Superior temporal gyrus (tissue), 1 donor: ENCODE results near the gene SGMS2.
"Not testable (repeated sequence)": the region's sequence is repeated elsewhere in the genome, so short reads cannot be mapped to it uniquely, and the experiment has no call there.

Experiments
- DNase-seq: peaks from one replicate; pipeline ENCODE4 v3.0.0-alpha.2; 2016; ENCODE audit errors: extremely low spot score

Gene SGMS2

DNA sequence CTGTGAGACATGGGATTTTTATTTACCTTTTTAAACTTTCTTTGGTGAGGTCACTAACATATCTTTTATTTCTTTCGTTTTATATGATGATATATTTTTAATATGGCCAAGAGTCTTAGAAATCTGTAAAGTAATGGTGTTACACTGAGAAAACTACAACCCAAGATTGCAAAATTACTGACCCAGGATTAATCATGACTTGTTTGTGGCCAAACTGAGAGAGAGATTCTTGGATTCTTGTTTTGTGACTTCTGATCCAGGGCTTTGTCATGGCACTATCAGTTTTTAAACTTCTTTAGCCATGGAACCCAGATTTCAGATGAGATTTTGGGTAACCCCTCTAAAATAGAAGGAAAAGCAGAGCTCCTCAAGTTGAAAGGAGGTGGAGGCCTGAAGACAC, 42.0 kb downstream of the SGMS2 start:
- no peak for DNase-seq

- DNase-seq: no peak
These were observed 45.5 kb downstream of the SGMS2 start for GRCh38 chr4:107870236-107870635.

DNA sequence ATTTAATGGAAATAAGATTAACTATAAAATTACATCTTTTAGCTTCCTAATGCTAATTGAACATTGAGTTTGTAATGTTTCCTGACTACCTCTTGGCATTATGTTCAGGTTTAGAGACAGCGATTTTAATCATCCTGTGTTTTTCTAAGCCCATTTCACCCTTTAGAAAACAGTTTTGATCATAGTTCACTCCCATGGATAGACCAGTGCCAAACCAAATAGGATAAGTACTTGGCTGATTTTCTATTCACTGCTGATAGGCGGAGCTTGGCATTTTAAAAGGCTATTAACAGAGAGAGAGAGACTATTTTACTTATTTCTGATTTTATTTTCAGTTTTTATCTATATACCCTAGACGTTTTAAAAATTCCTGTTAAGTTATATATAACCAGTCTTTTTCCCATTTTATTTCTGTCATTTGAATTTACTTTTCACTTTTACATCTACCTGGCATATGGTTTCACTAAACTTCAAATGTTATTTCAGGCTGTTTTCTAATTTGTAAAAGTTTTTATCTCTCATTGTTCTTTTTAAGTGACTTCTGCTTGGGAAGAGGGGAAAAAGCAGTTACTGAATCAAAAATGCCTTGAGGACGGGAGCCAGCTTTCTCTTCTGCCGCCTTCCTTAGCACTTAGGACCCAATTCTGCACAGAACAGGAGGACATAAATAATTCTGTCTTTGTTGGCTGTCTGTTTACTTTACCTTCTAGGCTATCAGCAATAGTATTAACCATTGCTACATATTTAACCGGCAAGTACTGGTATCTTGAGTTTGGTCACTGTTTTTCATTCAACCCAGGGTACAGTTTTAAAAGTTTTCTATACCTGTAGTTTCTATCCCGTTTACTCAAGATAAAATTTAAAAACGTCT, 46.4 kb downstream of the SGMS2 start:
- no peak for DNase-seq

DNA sequence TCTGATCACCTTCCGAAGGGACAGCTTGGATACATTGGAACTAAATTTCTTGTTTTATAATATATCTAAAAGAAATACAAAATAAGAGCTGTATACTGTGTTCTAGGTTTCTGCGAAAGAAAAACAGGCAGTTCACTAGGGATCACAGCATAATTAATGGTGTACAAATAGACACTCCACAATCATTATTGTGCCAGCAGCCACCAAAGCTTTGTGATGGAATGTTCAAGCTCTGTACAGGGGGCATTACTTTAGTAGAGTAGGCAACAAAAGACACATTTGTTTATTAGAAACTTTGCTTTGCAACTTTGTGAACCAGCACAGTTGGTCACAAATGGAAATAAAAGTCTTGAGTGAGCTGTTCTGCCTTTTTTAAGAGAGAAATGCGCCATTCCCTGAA, 49.3 kb downstream of the SGMS2 start:
- no peak for DNase-seq

DNA sequence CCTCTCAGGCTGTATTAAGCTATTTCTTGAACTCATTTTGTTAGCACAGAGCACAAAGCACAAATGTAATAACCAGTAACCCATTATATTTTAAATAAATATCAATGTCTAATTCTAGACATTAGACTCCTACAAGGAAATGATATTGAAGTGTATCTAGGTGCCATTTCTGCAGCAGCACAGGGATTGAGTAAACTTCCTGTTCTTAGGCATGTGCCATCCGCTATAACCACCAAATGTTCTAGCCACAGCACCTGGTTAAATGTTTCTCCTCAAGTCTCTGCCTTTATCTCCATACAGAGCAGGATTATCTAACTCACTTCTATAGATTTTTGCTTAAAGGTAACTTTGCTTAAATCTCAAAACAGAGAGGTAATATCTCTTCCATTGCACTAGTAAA, 51.4 kb downstream of the SGMS2 start:
- no peak for DNase-seq

DNA sequence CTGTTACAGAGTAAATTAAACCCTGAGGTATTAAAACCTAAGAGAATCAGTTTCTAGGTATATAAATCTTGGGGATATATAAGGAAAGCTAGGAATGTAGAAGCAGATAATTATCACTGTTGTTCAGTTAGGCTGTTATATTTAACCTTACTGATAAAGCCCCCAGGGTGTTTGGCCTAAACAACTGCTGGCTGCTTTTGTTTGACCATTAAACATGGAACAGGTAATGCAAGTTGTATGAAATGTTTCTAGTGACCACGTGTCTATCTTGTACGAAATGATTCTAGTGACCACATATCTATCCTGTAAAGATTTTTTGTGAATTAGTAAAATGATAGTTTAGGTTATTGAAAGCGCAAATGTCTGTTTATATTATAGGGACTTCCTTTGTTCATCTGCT, 52.6 kb downstream of the SGMS2 start:
- no peak for DNase-seq

- no peak for DNase-seq
These were observed 61.1 kb downstream of the SGMS2 start for GRCh38 chr4:107885865-107886264.

DNA sequence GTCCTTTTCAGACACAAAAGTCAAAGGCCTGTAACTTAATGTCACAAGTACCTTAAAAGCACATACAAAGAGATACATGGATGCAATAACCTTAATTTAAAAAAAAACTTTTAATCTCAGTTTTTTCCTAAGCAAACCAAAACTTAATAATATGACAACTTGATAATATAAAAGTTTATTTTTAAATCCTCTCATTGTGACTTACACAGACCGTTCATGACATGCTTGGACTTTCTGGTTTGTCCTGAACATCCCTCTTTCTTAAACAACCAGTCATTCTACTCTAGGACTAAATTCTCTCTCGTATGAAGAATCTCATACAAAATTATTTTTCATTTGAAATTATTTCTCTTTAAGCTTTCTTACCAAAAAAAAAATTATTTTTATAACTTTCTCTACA, 63.5 kb downstream of the SGMS2 start:
- no peak for DNase-seq

- no peak for DNase-seq
These were observed 66.0 kb downstream of the SGMS2 start for GRCh38 chr4:107890779-107891178.

DNA sequence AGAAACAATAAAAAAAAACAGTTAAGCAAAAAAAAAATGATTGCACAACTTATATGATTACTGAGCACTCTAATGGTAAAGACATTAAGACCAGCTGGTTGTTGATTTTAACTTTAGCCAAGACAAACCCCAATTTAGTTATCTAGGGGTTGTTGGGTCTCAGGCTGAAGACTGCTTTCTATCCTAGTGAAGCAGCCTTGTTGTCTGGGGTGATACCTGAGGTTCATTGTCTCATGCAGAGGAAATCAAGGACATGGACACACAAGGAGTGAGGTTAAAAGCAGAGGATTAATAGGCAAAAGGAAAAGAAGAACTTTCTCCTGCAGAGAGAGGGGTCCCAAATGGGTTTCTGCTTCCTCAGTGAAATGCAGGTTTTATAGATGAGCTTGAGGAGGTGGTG, 66.6 kb downstream of the SGMS2 start:
- DNase-seq: no peak

GRCh38 chr4:107893171-107894137, 68.7 kb downstream of the SGMS2 start:
- no peak for DNase-seq

DNA sequence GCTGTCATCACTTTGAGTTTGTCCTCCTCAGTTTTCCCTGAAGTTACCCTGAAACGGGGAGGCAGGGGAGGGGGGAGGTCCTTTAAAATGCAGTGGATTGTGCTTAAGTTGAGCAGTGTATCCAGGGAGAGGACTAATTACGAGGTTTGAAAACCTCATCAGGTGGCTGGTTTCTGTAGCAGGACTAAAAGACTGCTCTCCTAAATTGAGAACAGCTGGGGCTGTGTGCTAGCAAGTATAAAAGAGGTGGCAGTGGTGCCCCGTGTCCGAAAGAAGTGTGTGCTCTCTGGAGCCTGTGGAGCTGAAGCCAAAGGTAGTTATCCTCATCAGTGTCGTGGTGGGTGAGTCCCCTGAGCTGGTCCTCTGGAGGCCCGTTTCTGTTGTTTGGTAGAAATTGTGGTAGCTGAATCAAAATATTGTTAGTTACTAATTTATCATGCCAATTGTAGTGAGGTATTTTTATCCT, 69.4 kb downstream of the SGMS2 start:
- no peak for DNase-seq

- DNase-seq: no peak
These were observed 71.5 kb downstream of the SGMS2 start for GRCh38 chr4:107896158-107896645.

DNA sequence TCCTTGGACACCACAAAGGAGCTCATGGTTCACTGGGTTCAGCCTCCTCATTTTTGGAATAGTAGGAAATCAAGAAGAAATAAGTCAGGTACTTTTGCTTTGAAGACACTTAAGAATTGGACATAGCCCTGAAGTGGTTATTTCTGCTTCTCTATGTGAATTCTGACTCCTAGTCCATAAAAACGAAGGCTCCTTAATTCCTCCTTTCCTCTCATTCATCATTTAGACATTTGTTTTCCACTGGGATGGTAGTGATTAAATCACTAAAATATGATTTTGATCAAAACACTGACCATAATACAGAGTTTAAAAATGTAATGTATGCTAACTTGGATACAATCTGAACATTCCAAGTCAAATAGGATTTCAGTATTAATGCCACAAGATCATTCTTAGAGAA, 71.9 kb downstream of the SGMS2 start:
- no peak for DNase-seq

- DNase-seq: no peak
These were observed 73.1 kb downstream of the SGMS2 start for GRCh38 chr4:107897823-107898222.

GRCh38 chr4:107900067-107900466, 75.3 kb downstream of the SGMS2 start:
- DNase-seq: no peak

DNA sequence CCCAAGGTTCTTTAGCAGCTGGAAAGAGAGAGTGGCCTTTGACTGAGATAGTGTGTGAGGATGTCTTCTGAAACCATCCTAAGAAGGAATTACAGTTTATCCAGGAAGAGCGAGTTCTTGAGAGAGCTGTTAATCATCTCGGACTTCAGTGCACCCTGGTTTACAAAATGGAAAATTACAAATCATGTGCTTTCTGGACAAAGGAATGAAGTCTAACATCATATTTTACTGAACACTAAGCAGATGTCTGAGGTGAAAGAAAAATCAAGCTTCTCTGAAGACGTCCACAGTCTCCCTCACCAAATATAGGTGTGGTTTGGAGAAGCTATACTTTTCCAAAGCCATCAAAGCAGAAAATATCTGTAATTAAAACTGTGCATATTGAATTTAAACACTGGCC, 75.8 kb downstream of the SGMS2 start:
- no peak for DNase-seq

GRCh38 chr4:107901213-107901934, 76.6 kb downstream of the SGMS2 start:
- no peak for DNase-seq

DNA sequence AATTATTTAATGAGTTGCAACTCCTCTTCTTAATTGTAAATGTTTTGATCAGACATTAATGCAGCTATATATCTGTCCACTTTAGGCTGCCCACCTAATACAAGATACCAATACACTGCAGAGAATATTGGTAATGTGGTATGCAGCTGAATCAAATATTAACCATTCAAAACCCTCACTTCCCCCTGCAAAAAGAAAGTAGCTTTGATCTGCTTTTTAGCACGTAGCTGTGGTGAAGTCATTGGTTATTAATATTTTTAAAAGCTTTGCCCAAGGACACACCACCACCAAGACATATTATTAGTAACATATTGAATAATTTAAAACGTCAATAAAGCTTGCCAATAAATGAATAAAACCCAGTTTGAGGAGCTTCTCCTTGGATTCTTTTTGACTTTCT, 78.0 kb downstream of the SGMS2 start:
- DNase-seq: no peak

DNA sequence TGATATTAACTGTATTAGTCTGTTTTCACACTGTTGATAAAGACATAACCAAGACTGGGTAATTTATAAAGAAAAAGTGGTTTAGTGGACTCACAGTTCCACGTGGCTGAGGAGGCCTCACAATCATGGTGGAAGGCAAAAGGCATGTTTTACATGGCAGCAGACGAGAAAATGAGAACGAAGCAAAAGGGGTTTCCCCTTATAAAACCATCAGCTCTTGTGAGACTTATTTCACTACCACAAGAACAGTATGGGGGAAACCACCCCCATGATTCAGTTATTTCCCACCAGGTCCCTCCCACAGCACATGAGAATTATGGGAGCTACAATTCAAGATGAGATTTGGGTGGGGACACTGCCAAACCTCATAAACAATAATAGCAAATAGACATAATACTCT, 80.3 kb downstream of the SGMS2 start:
- not testable (repeated sequence) for DNase-seq

GRCh38 chr4:107906458-107907100, 81.8 kb downstream of the SGMS2 start:
- no peak for DNase-seq
